ENCODE measurements around the gene AJM1.
"Not testable (repeated sequence)": the region's sequence is repeated elsewhere in the genome, so short reads cannot be mapped to it uniquely, and the experiment has no call there.

AJM1 gene

GRCh38 chr9:136829412-136829811, 12.9 kb upstream of the AJM1 start:
- in situ Hi-C loops (cut with HindIII; ENCODE audit: low sequenced_read_pairs) = no loop called here

- in situ Hi-C loops (cut with HindIII; ENCODE audit: low sequenced_read_pairs) = no loop called here
These were observed 12.0 kb upstream of the AJM1 start for GRCh38 chr9:136829981-136830885.

- in situ Hi-C loops (cut with HindIII; ENCODE audit: low sequenced_read_pairs) = no loop called here
These were observed 11.1 kb upstream of the AJM1 start for GRCh38 chr9:136831002-136831719.

- in situ Hi-C loops (cut with HindIII; ENCODE audit: low sequenced_read_pairs) = no loop called here
These were observed 10.6 kb upstream of the AJM1 start for GRCh38 chr9:136831720-136832104.

GRCh38 chr9:136832581-136832980, 9.7 kb upstream of the AJM1 start:
- in situ Hi-C loops (cut with HindIII; ENCODE audit: low sequenced_read_pairs) = no loop called here

- in situ Hi-C loops (cut with HindIII; ENCODE audit: low sequenced_read_pairs) = not testable (repeated sequence)
These were observed 8.8 kb upstream of the AJM1 start for GRCh38 chr9:136833381-136834048.

- in situ Hi-C loops (cut with HindIII; ENCODE audit: low sequenced_read_pairs) = no loop called here
These were observed 6.9 kb upstream of the AJM1 start for GRCh38 chr9:136835162-136835931.

GRCh38 chr9:136835932-136836904, 6.1 kb upstream of the AJM1 start:
- in situ Hi-C loops (cut with HindIII; ENCODE audit: low sequenced_read_pairs) = no loop called here

GRCh38 chr9:136837146-136837855, 5.0 kb upstream of the AJM1 start:
- in situ Hi-C loops (cut with HindIII; ENCODE audit: low sequenced_read_pairs) = no loop called here

GRCh38 chr9:136837856-136838277, 4.4 kb upstream of the AJM1 start:
- in situ Hi-C loops (cut with HindIII; ENCODE audit: low sequenced_read_pairs) = not testable (repeated sequence)

GRCh38 chr9:136838314-136839228, 3.7 kb upstream of the AJM1 start:
- in situ Hi-C loops (cut with HindIII; ENCODE audit: low sequenced_read_pairs) = no loop called here

- in situ Hi-C loops (cut with HindIII; ENCODE audit: low sequenced_read_pairs) = no loop called here
These were observed 2.8 kb upstream of the AJM1 start for GRCh38 chr9:136839229-136840139.

GRCh38 chr9:136840140-136840876, 2.0 kb upstream of the AJM1 start:
- in situ Hi-C loops (cut with HindIII; ENCODE audit: low sequenced_read_pairs) = no loop called here

GRCh38 chr9:136840877-136841645, 1.2 kb upstream of the AJM1 start:
- in situ Hi-C loops (cut with HindIII; ENCODE audit: low sequenced_read_pairs) = no loop called here

- in situ Hi-C loops (cut with HindIII; ENCODE audit: low sequenced_read_pairs) = not testable (repeated sequence)
These were observed 465 bp upstream of the AJM1 start for GRCh38 chr9:136841646-136842379.
